DND-41 (cell line): Measurements from ENCODE around the gene NEMF.

Experiments used
- ATAC-seq: fragments of 200-7000 bp; cut with Tn5 transposase; 3 replicates; pipeline ENCODE4 v1.9.1; 2021; ENCODE audit warnings: low read depth; ENCODE audit not compliant: insufficient read depth
- DNase-seq: peaks from one replicate; pipeline ENCODE4 v3.0.0-alpha.2; 2020
- H2AFZ ChIP-seq: 2 replicates; pipeline ENCODE4 v1.6.0; 2012; ENCODE audit warnings: low read depth, low read length
- H3K27ac ChIP-seq: 2 replicates; pipeline ENCODE4 v1.5.1; 2012; ENCODE audit warnings: low read length, inconsistent platforms
- H3K27me3 ChIP-seq: fragments of 200-600 bp; sonication (generic); 2 replicates; pipeline ENCODE4 v1.6.0; 2012; ENCODE audit warnings: low read length, mild to moderate bottlenecking, inconsistent platforms; ENCODE audit not compliant: insufficient read depth, poor library complexity
- H3K36me3 ChIP-seq: 2 replicates; pipeline ENCODE4 v1.5.1; 2012; ENCODE audit warnings: low read length, inconsistent platforms; ENCODE audit not compliant: insufficient read depth
- H3K4me1 ChIP-seq: 2 replicates; pipeline ENCODE4 v1.5.1; 2012; ENCODE audit warnings: mild to moderate bottlenecking, low read length; ENCODE audit not compliant: insufficient read depth
- H3K4me2 ChIP-seq: 2 replicates; pipeline ENCODE4 v1.6.0; 2012; ENCODE audit warnings: mild to moderate bottlenecking, moderate library complexity, low read length, inconsistent platforms; ENCODE audit not compliant: insufficient read depth
- H3K4me3 ChIP-seq, 2 experiments: fragments of 200-600 bp in 1 of 2; shearing (Covaris generic) in 1 of 2; 2 replicates each; pipeline ENCODE4 v1.5.1; 2012 to 2016; ENCODE audit warnings: inconsistent platforms in 2 of 2, low read length in 2 of 2, mild to moderate bottlenecking in 2 of 2, low read depth in 1 of 2, moderate library complexity in 1 of 2
- H3K79me2 ChIP-seq: 2 replicates; pipeline ENCODE4 v1.6.0; 2012; ENCODE audit warnings: low read length, inconsistent platforms; ENCODE audit not compliant: insufficient read depth
- H3K9ac ChIP-seq: 2 replicates; pipeline ENCODE4 v1.6.0; 2012; ENCODE audit warnings: low read depth, mild to moderate bottlenecking, inconsistent platforms, low read length, moderate library complexity
- H3K9me3 ChIP-seq: 2 replicates; pipeline ENCODE4 v1.5.1; 2012; ENCODE audit warnings: low read length, moderate library complexity, mild to moderate bottlenecking, inconsistent platforms; ENCODE audit not compliant: insufficient read depth, severe bottlenecking
- H4K20me1 ChIP-seq: 2 replicates; pipeline ENCODE4 v1.6.0; 2012; ENCODE audit warnings: low read length; ENCODE audit not compliant: insufficient read depth
- EZH2 ChIP-seq: IDR thresholded peaks from 3 replicates; pipeline ENCODE4 v1.6.1; 2012; ENCODE audit warnings: borderline replicate concordance, low read depth, mild to moderate bottlenecking, moderate library complexity, low read length, inconsistent platforms; ENCODE audit not compliant: severe bottlenecking
- TF ChIP-seq, protein P1 (sequence below): IDR thresholded peaks from 2 replicates; pipeline ENCODE4 v1.5.1; 2012; ENCODE audit warnings: borderline replicate concordance, low read length, moderate library complexity, mild to moderate bottlenecking; ENCODE audit not compliant: poor library complexity, severe bottlenecking; ENCODE audit errors: extremely low read depth

Gene NEMF

DNA sequence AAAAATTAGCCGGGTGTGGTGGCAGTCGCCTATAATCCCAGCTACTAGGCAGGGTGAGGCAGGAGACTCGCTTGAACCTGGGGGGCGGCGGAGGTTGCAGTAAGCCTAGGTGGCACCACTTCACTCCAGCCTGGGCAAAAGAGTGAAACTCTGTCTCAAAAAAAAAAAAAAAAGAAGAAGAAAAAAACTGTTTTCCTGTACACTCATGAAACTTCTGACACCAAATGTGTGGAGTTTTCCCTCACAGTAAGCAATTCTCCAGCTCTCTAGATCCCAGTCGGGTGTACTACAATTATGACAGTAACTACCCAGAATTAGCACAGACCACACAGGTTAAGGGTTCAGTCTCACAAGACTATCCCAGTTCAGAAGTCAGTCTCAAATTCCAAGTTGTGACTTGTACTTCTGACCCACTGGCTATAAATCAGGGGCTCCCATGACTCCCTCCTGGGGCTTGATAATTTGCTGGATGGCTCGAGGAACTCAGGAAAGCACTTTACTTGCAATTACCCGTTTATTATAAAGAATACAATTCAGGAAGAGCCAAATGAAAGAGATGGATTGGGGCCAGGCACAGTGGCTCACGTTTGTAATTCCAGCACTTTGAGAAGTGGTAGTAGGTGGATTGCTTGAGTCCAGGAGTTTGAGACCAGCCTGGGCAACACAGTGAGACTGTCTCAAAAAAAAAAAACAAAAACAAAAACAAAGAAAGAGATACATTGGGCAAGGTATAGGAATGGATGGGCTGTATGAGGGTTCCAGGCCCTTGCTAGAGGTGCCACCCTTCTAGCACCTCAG is 27.9 kb upstream of the NEMF start:
- Histone ChIP-seq H3K4me3 (no peak overlapping the region), H2AFZ (peak overlapping the region; percentile 28; the same call in 1 of the 2 replicates), H3K9ac (no peak overlapping the region), H4K20me1 (no peaks in the 10 kb centered on the region), H3K79me2 (no peaks in the 10 kb centered on the region), H3K27ac (no peak overlapping the region), H3K9me3 (no peaks in the 10 kb centered on the region), H3K27me3 (no peaks in the 10 kb centered on the region), H3K4me1 (no peaks in the 10 kb centered on the region), H3K36me3 (no peaks in the 10 kb centered on the region), H3K4me2 (no peak overlapping the region)
- no peak for DNase-seq
- TF ChIP-seq, protein P1, sequence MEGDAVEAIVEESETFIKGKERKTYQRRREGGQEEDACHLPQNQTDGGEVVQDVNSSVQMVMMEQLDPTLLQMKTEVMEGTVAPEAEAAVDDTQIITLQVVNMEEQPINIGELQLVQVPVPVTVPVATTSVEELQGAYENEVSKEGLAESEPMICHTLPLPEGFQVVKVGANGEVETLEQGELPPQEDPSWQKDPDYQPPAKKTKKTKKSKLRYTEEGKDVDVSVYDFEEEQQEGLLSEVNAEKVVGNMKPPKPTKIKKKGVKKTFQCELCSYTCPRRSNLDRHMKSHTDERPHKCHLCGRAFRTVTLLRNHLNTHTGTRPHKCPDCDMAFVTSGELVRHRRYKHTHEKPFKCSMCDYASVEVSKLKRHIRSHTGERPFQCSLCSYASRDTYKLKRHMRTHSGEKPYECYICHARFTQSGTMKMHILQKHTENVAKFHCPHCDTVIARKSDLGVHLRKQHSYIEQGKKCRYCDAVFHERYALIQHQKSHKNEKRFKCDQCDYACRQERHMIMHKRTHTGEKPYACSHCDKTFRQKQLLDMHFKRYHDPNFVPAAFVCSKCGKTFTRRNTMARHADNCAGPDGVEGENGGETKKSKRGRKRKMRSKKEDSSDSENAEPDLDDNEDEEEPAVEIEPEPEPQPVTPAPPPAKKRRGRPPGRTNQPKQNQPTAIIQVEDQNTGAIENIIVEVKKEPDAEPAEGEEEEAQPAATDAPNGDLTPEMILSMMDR = no peak
- no peak for TF ChIP-seq EZH2
- ATAC-seq = no peak

DNA sequence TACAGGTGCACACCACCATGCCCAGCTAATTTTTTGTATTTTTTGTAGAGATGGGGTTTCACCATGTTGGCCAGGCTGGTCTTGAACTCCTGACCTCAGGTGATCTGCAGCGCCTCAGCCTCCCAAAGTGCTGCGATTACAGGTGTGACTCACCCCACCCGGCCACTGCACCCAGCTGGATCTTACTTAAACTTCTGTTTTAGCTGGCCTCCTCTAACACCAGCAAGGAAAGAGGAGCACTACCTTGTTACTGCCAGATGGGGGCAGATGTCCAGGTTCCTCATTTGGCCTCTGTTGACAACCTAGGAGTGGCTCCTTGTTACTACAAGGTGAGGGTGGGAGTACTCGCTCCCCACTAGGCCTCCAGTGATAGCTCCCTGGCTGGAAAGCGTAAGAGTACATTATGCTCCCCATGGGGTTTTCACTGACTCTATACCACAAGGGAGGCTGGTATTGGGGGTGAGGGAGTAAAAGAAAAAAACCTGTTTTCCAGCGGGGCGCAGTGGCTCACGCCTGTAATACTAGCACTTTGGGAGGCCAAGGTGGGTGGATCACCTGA is 27.1 kb upstream of the NEMF start:
- Histone ChIP-seq H3K9me3 (no peaks in the 10 kb centered on the region), H3K9ac (no peak overlapping the region), H3K4me1 (no peaks in the 10 kb centered on the region), H2AFZ (peak overlapping the region; percentile 38; the same call in 1 of the 2 replicates), H3K79me2 (no peaks in the 10 kb centered on the region), H3K4me2 (no peak overlapping the region), H3K27ac (no peak overlapping the region), H3K36me3 (no peaks in the 10 kb centered on the region), H4K20me1 (no peaks in the 10 kb centered on the region), H3K4me3 (no peak overlapping the region), H3K27me3 (no peaks in the 10 kb centered on the region)
- ATAC-seq (peak; percentile 96), DNase-seq (peak; percentile 64)
- TF ChIP-seq, protein P1 = peak; percentile 82
- TF ChIP-seq EZH2 = no peak

DNA sequence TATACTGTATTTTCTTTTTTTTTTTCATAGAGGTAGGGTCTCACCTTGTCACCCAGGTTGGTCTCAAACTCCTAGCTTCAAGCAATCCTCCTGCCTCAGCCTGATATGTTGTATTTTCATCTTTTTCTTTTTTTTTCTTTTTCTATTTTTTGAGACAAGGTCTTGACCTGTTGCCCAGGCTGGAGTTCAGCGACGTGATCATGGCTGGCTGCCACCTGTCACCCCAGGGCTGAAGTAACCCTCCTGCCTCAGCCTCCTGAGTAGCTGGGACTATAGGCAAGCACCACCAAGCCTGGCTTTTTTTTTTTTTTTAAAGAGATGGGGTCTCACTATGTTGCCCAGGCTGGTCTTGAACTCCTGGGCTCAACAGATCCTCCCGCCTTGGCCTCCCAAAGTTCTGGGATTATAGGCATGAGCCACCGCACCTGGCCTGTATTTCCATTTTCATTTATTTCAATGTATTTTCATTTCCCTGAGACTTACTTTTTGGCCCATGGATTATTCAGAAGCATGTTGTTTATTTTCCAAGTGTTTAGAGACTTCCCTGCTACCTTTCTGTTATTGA is 24.1 kb upstream of the NEMF start:
- no peak overlapping the region for H3K9ac ChIP-seq
- no peaks in the 10 kb centered on the region for H3K36me3 ChIP-seq
- H3K79me2 ChIP-seq = no peaks in the 10 kb centered on the region
- ATAC-seq = no peak
- no peak overlapping the region for H3K4me2 ChIP-seq
- no peak for DNase-seq
- no peak overlapping the region for H2AFZ ChIP-seq
- H3K4me1 ChIP-seq = no peaks in the 10 kb centered on the region
- H4K20me1 ChIP-seq = no peaks in the 10 kb centered on the region
- no peaks in the 10 kb centered on the region for H3K9me3 ChIP-seq
- no peak overlapping the region for H3K4me3 ChIP-seq
- no peak for TF ChIP-seq EZH2
- TF ChIP-seq, protein P1 = no peak
- no peak overlapping the region for H3K27ac ChIP-seq
- H3K27me3 ChIP-seq = no peaks in the 10 kb centered on the region
